GM23338 (cell line): ENCODE data around the gene EVI5. TPM values are rescaled to one million over a fixed set of nuclear protein-coding genes. Genes with fewer than 3 reads are reported as not detected.

Source experiments
- ATAC-seq: fragments of 200-7000 bp; cut with Tn5 transposase; 3 replicates; pipeline ENCODE4 v1.9.1; 2020
- DNase-seq: peaks from one replicate; pipeline ENCODE4 v3.0.0-alpha.2; 2015; ENCODE audit warnings: low spot score
- H2AFZ ChIP-seq: fragments of 200-600 bp; sonication (generic); 2 replicates; pipeline ENCODE4 v1.8.0; 2016; ENCODE audit warnings: antibody characterized with exemption, mild to moderate bottlenecking, moderate library complexity
- H3F3A ChIP-seq: fragments of 200-600 bp; sonication (generic); replicated peaks from 2 replicates; pipeline ENCODE4 v1.8.0; 2017; ENCODE audit warnings: antibody characterized with exemption, mixed run types, low read depth
- H3K27ac ChIP-seq: fragments of 200-600 bp; sonication (generic); 2 replicates; pipeline ENCODE4 v1.6.1; 2016; ENCODE audit warnings: low read depth
- H3K27me3 ChIP-seq: fragments of 200-600 bp; sonication (generic); 2 replicates; pipeline ENCODE4 v1.8.0; 2016; ENCODE audit warnings: mild to moderate bottlenecking, mixed run types, moderate library complexity; ENCODE audit not compliant: insufficient read depth
- H3K36me3 ChIP-seq: fragments of 200-600 bp; sonication (generic); 2 replicates; pipeline ENCODE4 v1.8.0; 2016; ENCODE audit warnings: mild to moderate bottlenecking; ENCODE audit not compliant: insufficient read depth
- H3K4me1 ChIP-seq: fragments of 200-600 bp; sonication (generic); 2 replicates; pipeline ENCODE4 v1.8.0; 2016; ENCODE audit warnings: mild to moderate bottlenecking, moderate library complexity; ENCODE audit not compliant: insufficient read depth
- H3K4me2 ChIP-seq: fragments of 200-600 bp; sonication (generic); 2 replicates; pipeline ENCODE4 v1.7.1; 2017; ENCODE audit warnings: mixed run types
- H3K4me3 ChIP-seq: fragments of 200-600 bp; sonication (generic); 2 replicates; pipeline ENCODE4 v1.6.1; 2016; ENCODE audit warnings: mixed run types
- H3K79me2 ChIP-seq: fragments of 200-600 bp; sonication (generic); replicated peaks from 2 replicates; pipeline ENCODE4 v1.8.0; 2017; ENCODE audit warnings: mild to moderate bottlenecking; ENCODE audit not compliant: insufficient read depth
- H3K9me2 ChIP-seq: fragments of 200-600 bp; sonication (generic); 2 replicates; pipeline ENCODE4 v1.8.0; 2017; ENCODE audit not compliant: insufficient read depth
- H4K20me1 ChIP-seq: fragments of 200-600 bp; sonication (generic); replicated peaks from 2 replicates; pipeline ENCODE4 v1.8.0; 2017; ENCODE audit warnings: mild to moderate bottlenecking; ENCODE audit not compliant: insufficient read depth
- H3K27ac Mint-ChIP-seq: 2 replicates; pipeline ENCODE4 v1.8.0; 2020; ENCODE audit warnings: inconsistent platforms, mild to moderate bottlenecking, moderate library complexity, mixed read lengths
- H3K27me3 Mint-ChIP-seq: 3 replicates; pipeline ENCODE4 v1.8.0; 2022; ENCODE audit warnings: low read depth, mild to moderate bottlenecking, moderate library complexity, mixed read lengths, inconsistent platforms; ENCODE audit not compliant: insufficient read depth, poor library complexity
- H3K36me3 Mint-ChIP-seq: 3 replicates; pipeline ENCODE4 v1.8.0; 2021; ENCODE audit warnings: low read depth, mild to moderate bottlenecking, inconsistent platforms, moderate library complexity, mixed read lengths
- H3K4me1 Mint-ChIP-seq: 3 replicates; pipeline ENCODE4 v1.8.0; 2020; ENCODE audit warnings: mild to moderate bottlenecking, inconsistent platforms, mixed read lengths
- H3K4me3 Mint-ChIP-seq: 3 replicates; pipeline ENCODE4 v1.8.0; 2021; ENCODE audit warnings: moderate library complexity, mild to moderate bottlenecking, inconsistent platforms, mixed read lengths
- H3K9me3 Mint-ChIP-seq: 3 replicates; pipeline ENCODE4 v1.8.0; 2020; ENCODE audit warnings: moderate library complexity, mild to moderate bottlenecking, inconsistent platforms, mixed read lengths
- CREB1 ChIP-seq: fragments of 250-450 bp; sonication (Bioruptor Pico); IDR thresholded peaks from 2 replicates; pipeline ENCODE4 v1.5.0; 2020; ENCODE audit warnings: low read depth, mild to moderate bottlenecking, moderate library complexity
- EZH2 ChIP-seq: fragments of 200-600 bp; sonication (generic); IDR thresholded peaks from one replicate; pipeline ENCODE4 v1.8.0; 2017; ENCODE audit warnings: antibody characterized with exemption, mild to moderate bottlenecking, low read depth; ENCODE audit not compliant: unreplicated experiment
- EZH2phosphoT487 ChIP-seq: fragments of 200-600 bp; sonication (generic); IDR thresholded peaks from one replicate; pipeline ENCODE4 v1.8.1; 2018; ENCODE audit warnings: antibody characterized with exemption; ENCODE audit not compliant: unreplicated experiment
- JUNB ChIP-seq: IDR thresholded peaks from one replicate; pipeline ENCODE4 v1.6.1; 2016; ENCODE audit warnings: antibody characterized with exemption; ENCODE audit not compliant: unreplicated experiment
- NANOG ChIP-seq: IDR thresholded peaks from 2 replicates; pipeline ENCODE4 v1.6.1; 2016; ENCODE audit warnings: antibody characterized with exemption, borderline replicate concordance
- POLR2AphosphoS5 ChIP-seq: IDR thresholded peaks from 2 replicates; pipeline ENCODE4 v1.6.1; 2016; ENCODE audit warnings: antibody characterized with exemption, low read depth
- ZNF114 ChIP-seq: fragments of 250-450 bp; sonication (Bioruptor Pico); IDR thresholded peaks from 2 replicates; pipeline ENCODE4 v1.5.0; 2020; ENCODE audit warnings: mild to moderate bottlenecking, moderate library complexity
- ZNF331 ChIP-seq: fragments of 250-450 bp; sonication (Bioruptor Pico); IDR thresholded peaks from 2 replicates; pipeline ENCODE4 v1.5.0; 2020; ENCODE audit warnings: low read depth, mild to moderate bottlenecking, moderate library complexity
- polyA plus RNA-seq: library from polyadenylated mRNA; unstranded; fragments of >200 nt; fragmentation: Nextera tagmentation; extraction: Ambion mirVana; gene quantifications from 2 replicates; pipeline ENCODE4 v1.2.1, GENCODE V29; 2016
- total RNA-seq: library from RNA; depleted of rRNA; stranded (reverse); fragments of >200 nt; shearing (Covaris generic); gene quantifications from 2 replicates; pipeline ENCODE4 v1.2.3, GENCODE V29; 2014
- TF ChIP-seq, protein P1 (sequence below): IDR thresholded peaks from 2 replicates; pipeline ENCODE4 v1.6.1; 2016; ENCODE audit warnings: antibody characterized with exemption
- TF ChIP-seq, protein P2 (sequence below): IDR thresholded peaks from one replicate; pipeline ENCODE4 v1.6.1; 2018; ENCODE audit warnings: antibody characterized with exemption; ENCODE audit not compliant: unreplicated experiment
- TF ChIP-seq, protein P3 (sequence below), 2 experiments: fragments of 200-600 bp in 1 of 2; sonication (generic) in 1 of 2; conservative IDR thresholded peaks; 2 replicates each; pipeline versions ENCODE4 v1.5.1 to v1.6.1; 2016 to 2017; ENCODE audit warnings: antibody characterized with exemption in 2 of 2, low read depth in 2 of 2, mild to moderate bottlenecking in 2 of 2, moderate library complexity in 1 of 2

The EVI5 gene
- total and polyA plus RNA-seq, 2 experiments from 2014 or later: 15.6 to 24.8 TPM

GRCh38 chr1:92481599-92481925 is 303.3 kb downstream of the EVI5 start:
- Histone ChIP-seq H3K27ac (no peak overlapping the region), H3K4me2 (peak overlapping the region; percentile 97), H2AFZ (peak overlapping the region; percentile 89), H3K4me3 (peak overlapping the region; percentile 75), H3K9me2 (no peaks in the 10 kb centered on the region; the same call in 1 of the 2 replicates), H3K79me2 (no peaks in the 10 kb centered on the region), H3F3A (peaks cover 13% of the 10 kb centered on the region; the same call in 1 of the 2 replicates), H3K36me3 (no peaks in the 10 kb centered on the region; the same call in 1 of the 2 replicates), H3K27me3 (peaks cover 100% of the 10 kb centered on the region), H3K4me1 (peaks cover 19% of the 10 kb centered on the region), H4K20me1 (peaks cover 3% of the 10 kb centered on the region)
- Mint-ChIP-seq H3K9me3 (peaks cover 20% of the 10 kb centered on the region), H3K4me3 (peak overlapping the region; percentile 75), H3K4me1 (peaks cover 37% of the 10 kb centered on the region), H3K27ac (no peak overlapping the region), H3K27me3 (peaks cover 95% of the 10 kb centered on the region), H3K36me3 (peaks cover 12% of the 10 kb centered on the region)
- no peak for DNase-seq
- TF ChIP-seq, protein P1, sequence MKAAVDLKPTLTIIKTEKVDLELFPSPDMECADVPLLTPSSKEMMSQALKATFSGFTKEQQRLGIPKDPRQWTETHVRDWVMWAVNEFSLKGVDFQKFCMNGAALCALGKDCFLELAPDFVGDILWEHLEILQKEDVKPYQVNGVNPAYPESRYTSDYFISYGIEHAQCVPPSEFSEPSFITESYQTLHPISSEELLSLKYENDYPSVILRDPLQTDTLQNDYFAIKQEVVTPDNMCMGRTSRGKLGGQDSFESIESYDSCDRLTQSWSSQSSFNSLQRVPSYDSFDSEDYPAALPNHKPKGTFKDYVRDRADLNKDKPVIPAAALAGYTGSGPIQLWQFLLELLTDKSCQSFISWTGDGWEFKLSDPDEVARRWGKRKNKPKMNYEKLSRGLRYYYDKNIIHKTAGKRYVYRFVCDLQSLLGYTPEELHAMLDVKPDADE: no peak
- TF ChIP-seq, protein P2, sequence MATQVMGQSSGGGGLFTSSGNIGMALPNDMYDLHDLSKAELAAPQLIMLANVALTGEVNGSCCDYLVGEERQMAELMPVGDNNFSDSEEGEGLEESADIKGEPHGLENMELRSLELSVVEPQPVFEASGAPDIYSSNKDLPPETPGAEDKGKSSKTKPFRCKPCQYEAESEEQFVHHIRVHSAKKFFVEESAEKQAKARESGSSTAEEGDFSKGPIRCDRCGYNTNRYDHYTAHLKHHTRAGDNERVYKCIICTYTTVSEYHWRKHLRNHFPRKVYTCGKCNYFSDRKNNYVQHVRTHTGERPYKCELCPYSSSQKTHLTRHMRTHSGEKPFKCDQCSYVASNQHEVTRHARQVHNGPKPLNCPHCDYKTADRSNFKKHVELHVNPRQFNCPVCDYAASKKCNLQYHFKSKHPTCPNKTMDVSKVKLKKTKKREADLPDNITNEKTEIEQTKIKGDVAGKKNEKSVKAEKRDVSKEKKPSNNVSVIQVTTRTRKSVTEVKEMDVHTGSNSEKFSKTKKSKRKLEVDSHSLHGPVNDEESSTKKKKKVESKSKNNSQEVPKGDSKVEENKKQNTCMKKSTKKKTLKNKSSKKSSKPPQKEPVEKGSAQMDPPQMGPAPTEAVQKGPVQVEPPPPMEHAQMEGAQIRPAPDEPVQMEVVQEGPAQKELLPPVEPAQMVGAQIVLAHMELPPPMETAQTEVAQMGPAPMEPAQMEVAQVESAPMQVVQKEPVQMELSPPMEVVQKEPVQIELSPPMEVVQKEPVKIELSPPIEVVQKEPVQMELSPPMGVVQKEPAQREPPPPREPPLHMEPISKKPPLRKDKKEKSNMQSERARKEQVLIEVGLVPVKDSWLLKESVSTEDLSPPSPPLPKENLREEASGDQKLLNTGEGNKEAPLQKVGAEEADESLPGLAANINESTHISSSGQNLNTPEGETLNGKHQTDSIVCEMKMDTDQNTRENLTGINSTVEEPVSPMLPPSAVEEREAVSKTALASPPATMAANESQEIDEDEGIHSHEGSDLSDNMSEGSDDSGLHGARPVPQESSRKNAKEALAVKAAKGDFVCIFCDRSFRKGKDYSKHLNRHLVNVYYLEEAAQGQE: no peak
- peak; percentile 56 for TF ChIP-seq EZH2phosphoT487
- ATAC-seq: no peak

DNA sequence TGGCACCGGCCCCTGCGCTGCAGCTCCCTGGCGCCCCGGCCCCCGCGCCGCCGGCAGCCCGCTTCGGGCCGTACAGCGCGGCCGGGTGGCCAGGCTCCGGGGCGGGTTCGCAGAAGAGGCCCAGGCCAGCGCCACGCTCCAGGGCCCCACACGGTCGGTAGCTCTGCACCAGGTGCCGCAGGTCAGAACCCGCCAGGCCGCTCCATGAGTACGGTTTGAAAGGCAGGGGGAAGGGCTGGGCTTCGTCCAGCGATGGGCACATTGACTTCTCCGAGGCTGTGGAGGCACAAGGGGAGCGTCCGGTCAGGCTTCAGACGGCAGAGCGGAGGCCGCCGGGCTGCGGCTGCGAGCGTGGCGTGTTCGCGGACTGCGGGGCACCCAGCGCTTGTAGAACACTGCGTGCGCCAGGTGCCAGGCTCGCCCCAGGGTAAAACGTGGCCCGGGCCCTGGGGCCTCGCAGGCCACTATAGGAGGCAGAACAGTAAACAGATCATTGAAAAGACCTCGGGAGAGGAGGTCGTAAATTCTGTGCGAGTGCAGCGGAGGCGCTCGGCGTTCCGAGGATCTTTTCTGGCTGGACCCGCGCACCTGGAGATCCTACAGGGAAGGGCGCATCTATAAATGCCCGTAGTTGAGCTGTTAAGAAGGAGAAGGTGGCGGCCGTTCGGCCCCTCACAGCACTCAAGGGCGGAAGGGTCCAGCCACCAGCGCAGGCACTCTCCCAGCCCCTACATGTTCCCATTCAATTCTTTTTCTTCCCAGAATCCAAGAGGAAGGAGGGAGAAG is 303.9 kb downstream of the EVI5 start:
- DNase-seq (peak; percentile 59), ATAC-seq (peak; percentile 10)
- peaks cover 13% of the 10 kb centered on the region; the same call in 1 of the 2 replicates for H3F3A ChIP-seq
- no peaks in the 10 kb centered on the region; the same call in 1 of the 2 replicates for H3K9me2 ChIP-seq
- peaks cover 95% of the 10 kb centered on the region for H3K27me3 Mint-ChIP-seq
- H3K4me3 ChIP-seq: peak overlapping the region; percentile 75
- peak overlapping the region; percentile 97 for H3K4me2 ChIP-seq
- peaks cover 100% of the 10 kb centered on the region for H3K27me3 ChIP-seq
- peak overlapping the region; percentile 75 for H3K4me3 Mint-ChIP-seq
- H3K36me3 ChIP-seq: no peaks in the 10 kb centered on the region; the same call in 1 of the 2 replicates
- peaks cover 3% of the 10 kb centered on the region for H4K20me1 ChIP-seq
- no peak for TF ChIP-seq ZNF331
- TF ChIP-seq JUNB: no peak
- TF ChIP-seq, protein P1: no peak
- TF ChIP-seq ZNF114 (CRISPR knock-in tag): no peak
- TF ChIP-seq EZH2: peak; percentile 99
- no peak for TF ChIP-seq POLR2AphosphoS5
- no peak for TF ChIP-seq NANOG
- no peak for TF ChIP-seq CREB1
- TF ChIP-seq, protein P2: no peak
- peak; percentile 30 for TF ChIP-seq EZH2phosphoT487
- TF ChIP-seq, protein P3, sequence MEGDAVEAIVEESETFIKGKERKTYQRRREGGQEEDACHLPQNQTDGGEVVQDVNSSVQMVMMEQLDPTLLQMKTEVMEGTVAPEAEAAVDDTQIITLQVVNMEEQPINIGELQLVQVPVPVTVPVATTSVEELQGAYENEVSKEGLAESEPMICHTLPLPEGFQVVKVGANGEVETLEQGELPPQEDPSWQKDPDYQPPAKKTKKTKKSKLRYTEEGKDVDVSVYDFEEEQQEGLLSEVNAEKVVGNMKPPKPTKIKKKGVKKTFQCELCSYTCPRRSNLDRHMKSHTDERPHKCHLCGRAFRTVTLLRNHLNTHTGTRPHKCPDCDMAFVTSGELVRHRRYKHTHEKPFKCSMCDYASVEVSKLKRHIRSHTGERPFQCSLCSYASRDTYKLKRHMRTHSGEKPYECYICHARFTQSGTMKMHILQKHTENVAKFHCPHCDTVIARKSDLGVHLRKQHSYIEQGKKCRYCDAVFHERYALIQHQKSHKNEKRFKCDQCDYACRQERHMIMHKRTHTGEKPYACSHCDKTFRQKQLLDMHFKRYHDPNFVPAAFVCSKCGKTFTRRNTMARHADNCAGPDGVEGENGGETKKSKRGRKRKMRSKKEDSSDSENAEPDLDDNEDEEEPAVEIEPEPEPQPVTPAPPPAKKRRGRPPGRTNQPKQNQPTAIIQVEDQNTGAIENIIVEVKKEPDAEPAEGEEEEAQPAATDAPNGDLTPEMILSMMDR (conservative IDR thresholded peaks at IDR 0.05; ENCODE audit: low read depth in 2 of 2): no peak
- peak overlapping the region; percentile 89 for H2AFZ ChIP-seq
- H3K27ac ChIP-seq: no peak overlapping the region
- H3K36me3 Mint-ChIP-seq: peaks cover 12% of the 10 kb centered on the region
- H3K27ac Mint-ChIP-seq: no peak overlapping the region
- peaks cover 42% of the 10 kb centered on the region for H3K4me1 Mint-ChIP-seq
- peaks cover 25% of the 10 kb centered on the region for H3K4me1 ChIP-seq
- H3K79me2 ChIP-seq: no peaks in the 10 kb centered on the region
- H3K9me3 Mint-ChIP-seq: peaks cover 20% of the 10 kb centered on the region
